Activated naive CD4-positive, alpha-beta T cell treated with anti-CD3 and anti-CD28 coated beads for 36 hours (primary cell): ENCODE data around the gene DHRS11. TPM values are rescaled to one million over a fixed set of nuclear protein-coding genes. Genes with fewer than 3 reads are reported as not detected.

Experiments
- CTCF ChIA-PET: fragments of 350-600 bp; sonication (Branson Sonifier 250); formaldehyde crosslinking; loops from one replicate; lab custom pipeline; 2021; ENCODE audit warnings: antibody characterized with exemption; lab: Charles Lee
- DNase-seq: peaks from one replicate; pipeline ENCODE4 v3.0.0-alpha.2; 2020
- H3K27ac Mint-ChIP-seq: one replicate; pipeline ENCODE4 v1.8.0; 2021; ENCODE audit warnings: mild to moderate bottlenecking, mixed read lengths
- H3K27me3 Mint-ChIP-seq: one replicate; pipeline ENCODE4 v1.8.0; 2021; ENCODE audit warnings: low read depth, mixed read lengths
- H3K36me3 Mint-ChIP-seq: one replicate; pipeline ENCODE4 v1.8.0; 2021; ENCODE audit warnings: low read depth, mixed read lengths
- H3K4me1 Mint-ChIP-seq: one replicate; pipeline ENCODE4 v1.8.0; 2021; ENCODE audit warnings: low read depth, mixed read lengths
- H3K4me3 Mint-ChIP-seq: one replicate; pipeline ENCODE4 v1.8.0; 2021; ENCODE audit warnings: mild to moderate bottlenecking, moderate library complexity, mixed read lengths
- H3K9me3 Mint-ChIP-seq: one replicate; pipeline ENCODE4 v1.8.0; 2021; ENCODE audit warnings: mixed read lengths
- intact Hi-C: fragments of 100-400 bp; cut with micrococcal nuclease; formaldehyde crosslinking; loops from one replicate; pipeline ENCODE4 v1.15.1; 2023
- total RNA-seq, 2 experiments: library from RNA; stranded (reverse); gene quantifications; one replicate each; pipeline ENCODE4 v1.2.3, GENCODE V29; 2021

The DHRS11 gene
- total RNA-seq, 2 experiments from 2014 or later: 8.4 to 9.8 TPM

DNA sequence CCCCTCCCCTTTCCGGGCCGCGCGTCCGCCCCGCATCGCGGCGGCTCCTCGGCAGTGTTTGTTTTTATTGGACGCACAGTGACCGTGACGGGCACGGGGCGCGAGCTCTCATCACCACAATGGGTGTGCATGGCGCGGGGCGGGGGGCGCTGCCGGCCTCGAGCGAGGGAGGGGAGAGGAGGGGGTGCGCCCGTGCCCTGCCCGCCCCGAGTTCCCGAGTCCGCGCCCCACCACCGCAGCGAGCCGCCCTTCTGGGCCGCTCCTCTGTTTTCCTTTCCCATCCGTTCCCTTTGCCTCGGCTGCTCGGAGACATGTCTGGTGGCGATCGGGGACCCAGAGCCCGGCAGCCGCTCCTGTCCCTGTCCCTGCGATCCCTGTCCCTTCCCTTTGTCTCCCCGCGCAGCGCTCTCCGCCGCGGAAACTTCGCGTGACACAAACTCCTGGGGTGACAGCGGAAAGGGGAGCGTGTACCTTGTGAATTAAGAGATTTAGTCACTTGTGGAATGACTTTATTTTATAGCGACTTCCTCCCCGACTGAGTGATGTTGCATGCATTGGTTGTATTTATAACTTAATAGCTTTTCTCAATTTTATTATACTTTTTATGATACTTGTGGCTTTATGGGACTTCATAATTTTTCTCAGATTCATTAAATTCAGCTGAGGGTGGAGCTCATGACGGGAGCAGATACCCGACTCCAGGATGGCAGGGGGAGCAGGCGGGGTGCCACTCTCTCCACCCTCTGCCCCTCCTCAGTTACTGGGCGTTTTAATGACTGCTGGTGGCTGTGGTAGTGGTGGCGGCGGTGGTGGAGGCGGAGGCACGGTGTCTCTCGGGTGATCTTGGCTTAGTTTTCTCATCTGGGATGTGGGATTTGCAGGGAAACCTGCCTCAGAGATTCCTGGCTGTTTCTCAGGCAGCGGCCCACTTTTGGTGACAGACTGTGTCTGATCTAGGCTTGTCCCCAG, 50.5 kb downstream of the DHRS11 start:
- H3K4me1 Mint-ChIP-seq: peaks cover 9% of the 10 kb centered on the region
- peaks cover 2% of the 10 kb centered on the region for H3K36me3 Mint-ChIP-seq
- H3K27me3 Mint-ChIP-seq: peaks cover 71% of the 10 kb centered on the region
- no peak overlapping the region for H3K27ac Mint-ChIP-seq
- peak; percentile 51 for DNase-seq
- H3K4me3 Mint-ChIP-seq: peak overlapping the region; percentile 72
- intact Hi-C loops: loop anchor here (5.0 kb wide), 1 partner anchor 65 kb away; no protein-coding TSS in a partner anchor
- H3K9me3 Mint-ChIP-seq: no peaks in the 10 kb centered on the region
- CTCF ChIA-PET: interaction anchor here (1.0 to 2.7 kb wide), 2 partner anchors 13 to 405 kb away, joined by 3 to 6 read pairs; no protein-coding TSS in a partner anchor

- intact Hi-C loops: loop anchor here (5.0 kb wide), 1 partner anchor 64 kb away; no protein-coding TSS in a partner anchor
- H3K9me3 Mint-ChIP-seq: no peaks in the 10 kb centered on the region
Observed at GRCh38 chr17:36643086-36643685, 51.5 kb downstream of the DHRS11 start.

DNA sequence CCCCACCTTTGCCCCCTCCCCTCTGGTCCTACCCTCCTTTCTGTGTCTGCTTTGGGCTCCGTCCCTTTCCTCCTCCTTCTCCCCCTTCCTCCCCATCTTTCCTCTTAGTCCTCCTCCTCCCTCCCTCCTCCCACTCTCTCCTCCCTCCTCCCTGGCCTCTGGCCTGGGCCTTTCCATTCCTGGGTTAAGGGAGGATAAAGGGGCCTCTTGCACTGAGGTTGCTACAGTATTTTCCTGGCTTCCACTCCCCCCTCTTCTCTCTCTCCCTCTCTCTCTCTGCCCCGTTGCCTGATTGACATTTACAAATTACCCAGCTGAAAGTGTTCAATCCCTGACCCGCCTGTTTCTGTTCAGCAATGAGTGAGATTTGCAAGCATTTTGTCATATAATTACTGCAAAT, 53.7 kb downstream of the DHRS11 start:
- no peak overlapping the region for H3K4me3 Mint-ChIP-seq
- no peaks in the 10 kb centered on the region for H3K9me3 Mint-ChIP-seq
- H3K27me3 Mint-ChIP-seq: peaks cover 50% of the 10 kb centered on the region
- CTCF ChIA-PET: no interaction called here
- peaks cover 2% of the 10 kb centered on the region for H3K36me3 Mint-ChIP-seq
- DNase-seq: no peak
- no peak overlapping the region for H3K27ac Mint-ChIP-seq
- peaks cover 9% of the 10 kb centered on the region for H3K4me1 Mint-ChIP-seq
- intact Hi-C loops: no loop called here

More at GRCh38 chr17:36643086-36643685, 51.5 kb downstream of the DHRS11 start:
- Mint-ChIP-seq H3K4me1 (peaks cover 9% of the 10 kb centered on the region), H3K27me3 (peaks cover 66% of the 10 kb centered on the region), H3K27ac (no peak overlapping the region), H3K4me3 (no peak overlapping the region), H3K36me3 (peaks cover 2% of the 10 kb centered on the region)
- DNase-seq: no peak
- CTCF ChIA-PET: interaction anchor here (0.5 to 1.0 kb wide), 3 partner anchors 10 to 15 kb away, joined by 3 to 4 read pairs (median 3); no protein-coding TSS in a partner anchor

DNA sequence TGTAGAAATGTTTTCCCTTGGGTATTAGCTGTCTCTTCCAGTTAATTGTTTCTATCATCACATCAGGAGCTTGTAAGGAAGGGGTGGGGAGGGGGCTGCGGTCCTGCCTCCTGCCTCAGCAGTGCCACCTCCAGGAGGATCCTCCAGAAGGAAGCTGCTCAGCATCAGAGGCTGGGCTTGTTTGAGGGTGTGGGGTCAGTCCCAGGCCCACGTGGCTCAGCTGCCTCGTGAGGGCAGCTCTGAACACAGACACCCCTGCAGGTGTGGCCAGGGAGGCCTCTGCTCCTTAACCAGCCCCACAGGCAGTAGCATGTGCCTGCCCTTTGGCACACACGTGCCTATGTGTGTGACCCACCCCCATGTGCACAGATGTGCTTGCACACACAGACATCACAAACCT, 56.0 kb downstream of the DHRS11 start:
- Mint-ChIP-seq H3K27me3 (peaks cover 30% of the 10 kb centered on the region), H3K4me3 (no peak overlapping the region), H3K9me3 (no peaks in the 10 kb centered on the region), H3K27ac (no peak overlapping the region), H3K36me3 (no peaks in the 10 kb centered on the region), H3K4me1 (peaks cover 3% of the 10 kb centered on the region)
- no peak for DNase-seq
- intact Hi-C loops: no loop called here
- CTCF ChIA-PET: interaction anchor here (0.6 kb wide), 1 partner anchor 693 kb away, joined by 3 read pairs; no protein-coding TSS in a partner anchor

DNA sequence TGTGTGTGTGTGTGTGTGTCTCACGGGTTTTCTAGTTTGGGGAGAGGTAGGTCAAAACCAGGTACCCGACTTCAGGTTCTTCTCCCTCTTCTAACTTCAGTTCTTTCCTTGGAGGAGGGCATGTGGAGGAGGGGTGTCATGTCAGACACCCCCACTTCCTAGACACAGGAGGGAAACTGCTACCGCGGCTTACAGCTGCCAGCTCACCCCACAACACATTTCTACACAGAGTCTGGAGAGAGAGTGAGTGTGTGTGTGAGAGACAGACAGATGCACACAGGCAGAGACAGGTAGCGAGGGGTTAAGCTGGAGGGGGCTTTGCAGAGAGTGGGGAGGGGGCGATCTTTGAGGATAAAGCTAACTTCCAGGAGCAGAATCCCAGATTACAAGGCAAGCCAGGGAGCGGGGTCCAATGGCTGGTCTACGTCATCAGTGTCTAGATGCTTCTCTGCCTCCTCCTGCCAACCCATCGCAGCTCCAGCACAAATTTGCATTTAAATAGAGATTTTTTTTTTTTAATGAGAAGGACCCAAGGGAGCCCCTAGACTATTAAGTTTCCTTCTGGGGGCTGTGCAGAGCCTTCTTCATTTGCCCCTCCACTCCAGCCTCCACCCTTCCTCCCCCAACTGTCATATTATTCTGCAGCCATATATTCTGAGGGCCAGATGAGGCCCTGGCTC, 58.6 kb downstream of the DHRS11 start:
- no peak for DNase-seq
- intact Hi-C loops: no loop called here
- Mint-ChIP-seq H3K9me3 (no peaks in the 10 kb centered on the region), H3K27ac (no peak overlapping the region), H3K4me3 (no peak overlapping the region), H3K27me3 (peaks cover 19% of the 10 kb centered on the region), H3K4me1 (no peaks in the 10 kb centered on the region), H3K36me3 (no peaks in the 10 kb centered on the region)
- CTCF ChIA-PET: no interaction called here

Other genes starting within 250 kb of the DHRS11 start
- not detected for gene TBC1D3H, start 203.4 kb upstream of the DHRS11 start, total RNA-seq
- 10 to 100 TPM; 39.0 to 43.7 TPM for gene ZNHIT3, start 105.2 kb upstream of the DHRS11 start, total RNA-seq
- gene MYO19, start 57.0 kb upstream of the DHRS11 start, total RNA-seq: 100 to 1,000 TPM in 1 of 2 experiments, 10 to 100 TPM in 1; 99.6 to 107 TPM
- gene PIGW, start 56.9 kb upstream of the DHRS11 start, total RNA-seq: 10 to 100 TPM; 10.6 to 11.3 TPM
- 10 to 100 TPM; 96.2 to 99.9 TPM for gene GGNBP2, start 47.0 kb upstream of the DHRS11 start, total RNA-seq
- gene MRM1, start 9.7 kb downstream of the DHRS11 start, total RNA-seq: 10 to 100 TPM; 11.0 to 11.3 TPM